ENCODE measurements around the gene SOCS1.

Gene SOCS1

GRCh38 chr16:11259655-11260595, 3.9 kb upstream of the SOCS1 start:
- H3K4me2 ChIP-seq (ENCODE audit: low read depth, low read length), result no peak overlapping the region
- no peaks in the 10 kb centered on the region for H3K79me2 ChIP-seq (ENCODE audit: low read length)
- DNase-seq, result no peak

GRCh38 chr16:11258553-11259492, 2.8 kb upstream of the SOCS1 start:
- H3K9me2 ChIP-seq (replicated peaks; ENCODE audit: insufficient read depth, low read length), result no peaks in the 10 kb centered on the region
- H2AFZ ChIP-seq (ENCODE audit: low read length), result peak overlapping the region; percentile 18; the same call in 1 of the 2 replicates
- H3F3A ChIP-seq (ENCODE audit: insufficient read depth, low read length), result peaks cover 34% of the 10 kb centered on the region
- no peak for TF ChIP-seq EZH2 (optimal IDR thresholded peaks at IDR 0.05; ENCODE audit: low read depth, low read length)
- H3K36me3 ChIP-seq (replicated peaks; ENCODE audit: insufficient read depth, low read length), result no peaks in the 10 kb centered on the region
- H3K79me2 ChIP-seq (ENCODE audit: low read length), result peaks cover 4% of the 10 kb centered on the region
- H3K4me2 ChIP-seq (ENCODE audit: low read depth, low read length), result peak overlapping the region; percentile 69
- peak overlapping the region; percentile 35; the same call in 1 of the 2 replicates for H3K9ac ChIP-seq (ENCODE audit: low read length)
- no peaks in the 10 kb centered on the region for H4K20me1 ChIP-seq (ENCODE audit: insufficient read depth, low read length)
- H3K27ac ChIP-seq (ENCODE audit: low read length), result peak overlapping the region; percentile 63; the same call in 1 of the 2 replicates
- peaks cover 22% of the 10 kb centered on the region for H3K4me1 ChIP-seq (ENCODE audit: low read length)
- H3K9me3 ChIP-seq (replicated peaks; ENCODE audit: insufficient read depth, low read length), result no peaks in the 10 kb centered on the region
- DNase-seq, result peak; percentile 96
- H3K27me3 ChIP-seq (replicated peaks; ENCODE audit: insufficient read depth, low read length), result no peaks in the 10 kb centered on the region
- H3K4me3 ChIP-seq (ENCODE audit: low read length), result peak overlapping the region; percentile 35

More at GRCh38 chr16:11259655-11260595, 3.9 kb upstream of the SOCS1 start:
- no peaks in the 10 kb centered on the region for H3K9me3 ChIP-seq (replicated peaks; ENCODE audit: insufficient read depth, low read length)
- H3K27ac ChIP-seq (ENCODE audit: low read length), result no peak overlapping the region
- no peaks in the 10 kb centered on the region for H3K36me3 ChIP-seq (replicated peaks; ENCODE audit: insufficient read depth, low read length)
- no peaks in the 10 kb centered on the region for H3K27me3 ChIP-seq (replicated peaks; ENCODE audit: insufficient read depth, low read length)
- no peaks in the 10 kb centered on the region for H4K20me1 ChIP-seq (ENCODE audit: insufficient read depth, low read length)
- TF ChIP-seq CTCF (IDR thresholded peaks at IDR 0.05; ENCODE audit: low read length) (no peak), EZH2phosphoT487 (IDR thresholded peaks at IDR 0.05; ENCODE audit: low read length) (no peak), EZH2 (optimal IDR thresholded peaks at IDR 0.05; ENCODE audit: low read depth, low read length) (no peak)
- no peak overlapping the region for H2AFZ ChIP-seq (ENCODE audit: low read length)
- no peak overlapping the region for H3K9ac ChIP-seq (ENCODE audit: low read length)
- peaks cover 34% of the 10 kb centered on the region for H3F3A ChIP-seq (ENCODE audit: insufficient read depth, low read length)
- H3K4me1 ChIP-seq (ENCODE audit: low read length), result peaks cover 22% of the 10 kb centered on the region
- no peaks in the 10 kb centered on the region for H3K9me2 ChIP-seq (replicated peaks; ENCODE audit: insufficient read depth, low read length)
- no peak overlapping the region for H3K4me3 ChIP-seq (ENCODE audit: low read length)

- H3K9me2 ChIP-seq (replicated peaks; ENCODE audit: insufficient read depth, low read length), result no peaks in the 10 kb centered on the region
- peak overlapping the region; percentile 66; the same call in 1 of the 2 replicates for H2AFZ ChIP-seq (ENCODE audit: low read length)
- H3K4me1 ChIP-seq (ENCODE audit: low read length), result peaks cover 22% of the 10 kb centered on the region
- peaks cover 4% of the 10 kb centered on the region for H3K79me2 ChIP-seq (ENCODE audit: low read length)
- H3F3A ChIP-seq (ENCODE audit: insufficient read depth, low read length), result peaks cover 34% of the 10 kb centered on the region
- peak overlapping the region; percentile 87 for H3K4me3 ChIP-seq (ENCODE audit: low read length)
- H3K27ac ChIP-seq (ENCODE audit: low read length), result peak overlapping the region; percentile 90; the same call in 1 of the 2 replicates
- H4K20me1 ChIP-seq (ENCODE audit: insufficient read depth, low read length), result no peaks in the 10 kb centered on the region
- no peaks in the 10 kb centered on the region for H3K9me3 ChIP-seq (replicated peaks; ENCODE audit: insufficient read depth, low read length)
- no peaks in the 10 kb centered on the region for H3K27me3 ChIP-seq (replicated peaks; ENCODE audit: insufficient read depth, low read length)
- peak overlapping the region; percentile 95 for H3K9ac ChIP-seq (ENCODE audit: low read length)
- peak overlapping the region; percentile 99 for H3K4me2 ChIP-seq (ENCODE audit: low read depth, low read length)
- DNase-seq, result peak; percentile 68
- TF ChIP-seq EZH2phosphoT487 (IDR thresholded peaks at IDR 0.05; ENCODE audit: low read length) (no peak), CTCF (IDR thresholded peaks at IDR 0.05; ENCODE audit: low read length) (peak; percentile 69), EZH2 (optimal IDR thresholded peaks at IDR 0.05; ENCODE audit: low read depth, low read length) (no peak)
- no peaks in the 10 kb centered on the region for H3K36me3 ChIP-seq (replicated peaks; ENCODE audit: insufficient read depth, low read length)
These were observed 1.3 kb upstream of the SOCS1 start for GRCh38 chr16:11257131-11257938.

Data from MM.1S (cell line).